ENCODE measurements around the gene CREB1. TPM values are rescaled to one million over a fixed set of nuclear protein-coding genes. Genes with fewer than 3 reads are reported as not detected.

Gene CREB1
- total RNA-seq (41.4 TPM), polyA plus RNA-seq (ENCODE audit: insufficient read depth in 1 of 8, insufficient read length in 8 of 8, low replicate concordance in 1 of 8) (10 to 100 TPM; 16.6 to 38.0 (median 30.3) TPM)
- long read RNA-seq, donor 1, full-length matches to known transcripts: 2 of 2 reads
- long read RNA-seq, donor 1, partial matches to known transcripts: 0 of 2 reads
- long read RNA-seq, donor 1, other reads (novel, unspliced or antisense): 0 of 2 reads
- long read RNA-seq, donor 2, full-length matches to known transcripts: 1 of 1 reads
- long read RNA-seq, donor 2, partial matches to known transcripts: 0 of 1 reads
- long read RNA-seq, donor 2, other reads (novel, unspliced or antisense): 0 of 1 reads
- long read RNA-seq, donor 3, full-length matches to known transcripts: 7 of 7 reads
- long read RNA-seq, donor 3, partial matches to known transcripts: 0 of 7 reads
- long read RNA-seq, donor 3, other reads (novel, unspliced or antisense): 0 of 7 reads
- long read RNA-seq, donor 4, full-length matches to known transcripts: 5 of 5 reads
- long read RNA-seq, donor 4, partial matches to known transcripts: 0 of 5 reads
- long read RNA-seq, donor 4, other reads (novel, unspliced or antisense): 0 of 5 reads
- long read RNA-seq, donor 5, full-length matches to known transcripts: 15 of 15 reads
- long read RNA-seq, donor 5, partial matches to known transcripts: 0 of 15 reads
- long read RNA-seq, donor 5, other reads (novel, unspliced or antisense): 0 of 15 reads
- long read RNA-seq, donor 6, full-length matches to known transcripts: 10 of 15 reads
- long read RNA-seq, donor 6, partial matches to known transcripts: 5 of 15 reads
- long read RNA-seq, donor 6, other reads (novel, unspliced or antisense): 0 of 15 reads
- long read RNA-seq, donor 7, full-length matches to known transcripts: 7 of 18 reads
- long read RNA-seq, donor 7, partial matches to known transcripts: 11 of 18 reads
- long read RNA-seq, donor 7, other reads (novel, unspliced or antisense): 0 of 18 reads
- long read RNA-seq, donor 8, full-length matches to known transcripts: 1 of 1 reads
- long read RNA-seq, donor 8, partial matches to known transcripts: 0 of 1 reads
- long read RNA-seq, donor 8, other reads (novel, unspliced or antisense): 0 of 1 reads
- long read RNA-seq, donor 9, full-length matches to known transcripts: 4 of 4 reads
- long read RNA-seq, donor 9, partial matches to known transcripts: 0 of 4 reads
- long read RNA-seq, donor 9, other reads (novel, unspliced or antisense): 0 of 4 reads
- long read RNA-seq, donor 10, full-length matches to known transcripts: 5 of 15 reads
- long read RNA-seq, donor 10, partial matches to known transcripts: 10 of 15 reads
- long read RNA-seq, donor 10, other reads (novel, unspliced or antisense): 0 of 15 reads
- long read RNA-seq, donor 11, full-length matches to known transcripts: 7 of 7 reads
- long read RNA-seq, donor 11, partial matches to known transcripts: 0 of 7 reads
- long read RNA-seq, donor 11, other reads (novel, unspliced or antisense): 0 of 7 reads

DNA sequence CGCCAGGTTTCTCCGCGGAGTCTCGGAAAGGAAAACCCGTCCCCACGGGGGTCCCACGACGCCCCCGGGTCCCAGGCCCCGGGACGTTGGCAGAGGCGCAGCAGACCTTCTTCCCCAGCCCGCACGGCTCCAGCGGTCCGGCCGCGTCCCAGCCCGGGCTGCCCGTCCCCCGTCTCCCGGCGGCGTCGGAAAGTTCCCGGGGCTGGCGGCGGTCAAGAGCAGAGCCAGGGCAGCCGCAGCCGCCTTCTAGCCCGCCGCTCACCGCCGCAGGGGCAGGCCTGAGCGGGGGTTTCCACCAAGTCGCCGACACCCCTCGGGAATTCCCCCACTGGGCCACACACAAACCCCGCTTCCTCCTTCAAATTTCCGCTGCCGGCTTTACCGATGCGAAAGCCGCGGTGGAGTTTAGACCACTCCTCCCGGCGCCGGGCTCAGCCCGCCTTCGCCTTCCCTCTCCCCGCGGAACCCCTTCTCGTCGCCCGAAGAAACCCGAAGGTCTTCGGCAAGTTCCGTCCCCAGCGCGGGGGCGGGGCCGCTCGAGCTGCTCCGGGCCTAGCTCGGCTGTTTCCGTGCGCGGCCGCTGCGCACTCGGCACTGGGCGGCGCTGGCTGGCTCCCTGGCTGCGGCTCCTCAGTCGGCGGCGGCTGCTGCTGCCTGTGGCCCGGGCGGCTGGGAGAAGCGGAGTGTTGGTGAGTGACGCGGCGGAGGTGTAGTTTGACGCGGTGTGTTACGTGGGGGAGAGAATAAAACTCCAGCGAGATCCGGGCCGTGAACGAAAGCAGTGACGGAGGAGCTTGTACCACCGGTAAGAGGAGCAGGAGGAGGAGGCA, at the start of gene CREB1:
Gene CREB1, plus strand, starts transcription at position 633 of the 830 bp plus-strand sequence. CDS start 25,674 bp downstream, outside the sequence.
- H3K27me3 ChIP-seq (ENCODE audit: control insufficient read depth, insufficient read depth, low read length): no peaks in the 10 kb centered on the region
- WGBS (ENCODE audit: insufficient coverage): under 1% methylated on average over 91 of the region's 92 CpGs
- peak within 1 kb of the TSS; percentile 90 for H3K4me3 ChIP-seq (ENCODE audit: low read length)
- DNase-seq: peak; percentile 99
- H3K27ac ChIP-seq (ENCODE audit: low read length): peak within 1 kb of the TSS; percentile 99
- H3K4me1 ChIP-seq (ENCODE audit: control insufficient read depth, insufficient read depth, low read length): peaks cover 9% of the 10 kb centered on the region
- H3K9me3 ChIP-seq (replicated peaks; ENCODE audit: control insufficient read depth, low read depth, low read length): no peaks in the 10 kb centered on the region
- no peaks in the 10 kb centered on the region for H3K36me3 ChIP-seq (ENCODE audit: control insufficient read depth, insufficient read depth, low read length)

DNA sequence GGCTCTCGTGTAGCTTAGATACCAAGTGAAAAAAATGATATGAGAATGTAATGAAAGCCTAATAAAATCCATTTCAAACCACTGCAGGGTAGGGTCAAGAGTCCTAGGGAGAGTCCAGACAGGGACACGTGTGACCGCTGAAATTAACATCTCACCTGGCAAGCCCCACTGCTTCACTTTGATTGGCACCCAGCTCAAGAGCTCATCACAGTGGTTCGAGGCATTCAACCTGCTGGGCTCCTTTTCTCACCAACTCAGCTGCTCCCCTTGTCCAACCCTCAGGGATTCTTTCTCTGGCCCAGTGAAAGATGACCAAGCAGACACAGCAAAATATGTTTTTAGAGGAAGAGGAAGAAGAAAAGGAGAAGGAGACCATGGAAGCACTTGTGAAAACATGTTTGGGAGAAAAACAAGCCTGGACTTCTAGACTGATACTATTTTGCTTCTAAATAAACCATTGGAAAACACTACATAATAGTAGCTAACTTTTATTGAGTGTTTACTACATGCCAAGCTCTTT, 49.2 kb upstream of the CREB1 start:
- Histone ChIP-seq H3K27ac (ENCODE audit: low read length) (no peak overlapping the region), H3K9me3 (replicated peaks; ENCODE audit: control insufficient read depth, low read depth, low read length) (no peaks in the 10 kb centered on the region), H3K4me1 (ENCODE audit: control insufficient read depth, insufficient read depth, low read length) (no peaks in the 10 kb centered on the region), H3K36me3 (ENCODE audit: control insufficient read depth, insufficient read depth, low read length) (no peaks in the 10 kb centered on the region), H3K27me3 (ENCODE audit: control insufficient read depth, insufficient read depth, low read length) (no peaks in the 10 kb centered on the region), H3K4me3 (ENCODE audit: low read length) (no peak overlapping the region)
- DNase-seq: peak; percentile 39
- 64% methylated on average over 2 of the region's 4 CpGs for WGBS (ENCODE audit: insufficient coverage)

DNA sequence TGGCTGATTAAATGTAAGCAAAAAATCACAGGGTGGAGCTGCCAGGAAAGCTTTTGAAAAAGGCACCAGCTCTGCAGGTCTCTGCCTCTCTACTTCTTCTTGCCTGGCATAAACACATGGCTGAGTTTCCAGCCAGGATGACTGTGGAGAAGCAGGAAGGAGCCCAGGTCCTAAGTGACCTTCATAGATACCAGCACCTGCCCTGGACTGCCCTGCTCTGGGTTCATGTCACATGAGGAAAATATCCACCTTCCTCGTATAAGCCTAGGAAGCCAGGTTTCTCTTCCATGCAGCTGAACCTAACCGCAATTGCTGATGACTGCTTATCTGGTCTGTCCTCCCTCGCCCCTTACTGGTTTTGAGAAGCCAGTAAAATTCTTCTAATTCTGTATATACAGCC, 47.8 kb upstream of the CREB1 start:
- H3K9me3 ChIP-seq (replicated peaks; ENCODE audit: control insufficient read depth, low read depth, low read length): no peaks in the 10 kb centered on the region
- no peaks in the 10 kb centered on the region for H3K4me1 ChIP-seq (ENCODE audit: control insufficient read depth, insufficient read depth, low read length)
- no peaks in the 10 kb centered on the region for H3K36me3 ChIP-seq (ENCODE audit: control insufficient read depth, insufficient read depth, low read length)
- H3K27ac ChIP-seq (ENCODE audit: low read length): no peak overlapping the region
- no peak for DNase-seq
- no peak overlapping the region for H3K4me3 ChIP-seq (ENCODE audit: low read length)
- WGBS (ENCODE audit: insufficient coverage): 75% methylated on average over 1 of the region's 3 CpGs
- H3K27me3 ChIP-seq (ENCODE audit: control insufficient read depth, insufficient read depth, low read length): no peaks in the 10 kb centered on the region

DNA sequence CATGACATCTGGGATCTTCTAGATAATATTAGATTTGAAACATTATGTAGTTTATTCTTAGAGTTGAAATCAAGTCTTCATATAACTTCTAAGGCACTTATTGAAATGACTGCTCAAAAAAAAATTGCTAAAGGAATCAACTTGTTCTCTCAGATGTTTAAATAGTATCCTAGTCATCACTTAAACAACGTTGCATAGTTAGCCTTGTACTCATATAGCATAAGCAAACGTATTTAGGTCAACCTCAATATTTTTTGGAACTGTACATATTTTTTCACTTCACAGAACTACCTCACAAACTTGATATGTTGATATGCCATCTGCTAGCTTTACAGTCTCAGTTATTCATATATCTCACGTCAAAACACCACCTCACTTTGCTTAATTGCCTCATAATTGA, 47.1 kb upstream of the CREB1 start:
- Histone ChIP-seq H3K9me3 (replicated peaks; ENCODE audit: control insufficient read depth, low read depth, low read length) (no peaks in the 10 kb centered on the region), H3K4me3 (ENCODE audit: low read length) (no peak overlapping the region), H3K4me1 (ENCODE audit: control insufficient read depth, insufficient read depth, low read length) (no peaks in the 10 kb centered on the region), H3K27ac (ENCODE audit: low read length) (no peak overlapping the region), H3K27me3 (ENCODE audit: control insufficient read depth, insufficient read depth, low read length) (no peaks in the 10 kb centered on the region), H3K36me3 (ENCODE audit: control insufficient read depth, insufficient read depth, low read length) (no peaks in the 10 kb centered on the region)
- DNase-seq: no peak
- WGBS (ENCODE audit: insufficient coverage): no CpG with 5 or more reads among the region's 3 CpGs

DNA sequence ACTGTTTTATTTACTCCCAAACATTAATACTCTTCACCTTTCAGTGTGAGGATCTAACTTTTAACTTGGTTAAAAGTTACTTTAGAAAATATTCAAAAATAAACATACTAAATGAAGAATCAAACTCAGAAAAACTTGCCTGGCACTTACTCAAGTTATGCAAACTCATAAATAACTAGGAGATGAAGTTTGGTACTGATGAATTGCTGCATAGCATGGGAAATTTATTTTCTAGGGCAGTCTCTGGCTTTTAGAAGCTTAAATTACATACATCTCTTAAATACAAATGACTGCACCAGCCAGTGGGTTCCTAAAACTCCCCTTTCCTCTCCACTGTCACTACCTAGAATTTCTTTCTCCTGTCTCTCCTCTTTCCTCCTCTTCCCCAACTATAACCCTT, 46.7 kb upstream of the CREB1 start:
- Histone ChIP-seq H3K27ac (ENCODE audit: low read length) (no peak overlapping the region), H3K36me3 (ENCODE audit: control insufficient read depth, insufficient read depth, low read length) (no peaks in the 10 kb centered on the region), H3K4me3 (ENCODE audit: low read length) (no peak overlapping the region), H3K9me3 (replicated peaks; ENCODE audit: control insufficient read depth, low read depth, low read length) (no peaks in the 10 kb centered on the region), H3K27me3 (ENCODE audit: control insufficient read depth, insufficient read depth, low read length) (no peaks in the 10 kb centered on the region), H3K4me1 (ENCODE audit: control insufficient read depth, insufficient read depth, low read length) (no peaks in the 10 kb centered on the region)
- DNase-seq: no peak

DNA sequence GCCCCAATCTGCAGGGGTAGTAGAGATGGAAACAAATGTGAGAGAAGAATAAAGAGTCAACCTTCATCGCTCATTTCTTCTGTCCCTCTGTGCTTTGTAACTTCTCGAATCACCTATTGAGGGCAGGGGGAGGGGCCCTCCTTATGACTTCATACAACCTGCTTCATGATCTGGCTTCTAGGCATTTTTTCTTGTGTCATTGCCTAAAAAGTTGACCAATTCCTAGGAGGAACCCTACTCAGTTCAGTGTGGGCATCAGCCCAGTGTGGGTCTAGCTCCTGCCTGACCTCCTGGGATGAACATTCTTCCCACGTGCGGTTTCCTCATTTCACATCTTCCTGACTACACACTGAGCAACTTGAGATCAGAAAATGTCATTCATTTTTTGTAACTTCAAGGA, 46.3 kb upstream of the CREB1 start:
- Histone ChIP-seq H3K27me3 (ENCODE audit: control insufficient read depth, insufficient read depth, low read length) (no peaks in the 10 kb centered on the region), H3K9me3 (replicated peaks; ENCODE audit: control insufficient read depth, low read depth, low read length) (no peaks in the 10 kb centered on the region), H3K4me3 (ENCODE audit: low read length) (no peak overlapping the region), H3K4me1 (ENCODE audit: control insufficient read depth, insufficient read depth, low read length) (no peaks in the 10 kb centered on the region), H3K27ac (ENCODE audit: low read length) (no peak overlapping the region), H3K36me3 (ENCODE audit: control insufficient read depth, insufficient read depth, low read length) (no peaks in the 10 kb centered on the region)
- DNase-seq: no peak
- WGBS (ENCODE audit: insufficient coverage): no CpG with 5 or more reads among the region's 4 CpGs

DNA sequence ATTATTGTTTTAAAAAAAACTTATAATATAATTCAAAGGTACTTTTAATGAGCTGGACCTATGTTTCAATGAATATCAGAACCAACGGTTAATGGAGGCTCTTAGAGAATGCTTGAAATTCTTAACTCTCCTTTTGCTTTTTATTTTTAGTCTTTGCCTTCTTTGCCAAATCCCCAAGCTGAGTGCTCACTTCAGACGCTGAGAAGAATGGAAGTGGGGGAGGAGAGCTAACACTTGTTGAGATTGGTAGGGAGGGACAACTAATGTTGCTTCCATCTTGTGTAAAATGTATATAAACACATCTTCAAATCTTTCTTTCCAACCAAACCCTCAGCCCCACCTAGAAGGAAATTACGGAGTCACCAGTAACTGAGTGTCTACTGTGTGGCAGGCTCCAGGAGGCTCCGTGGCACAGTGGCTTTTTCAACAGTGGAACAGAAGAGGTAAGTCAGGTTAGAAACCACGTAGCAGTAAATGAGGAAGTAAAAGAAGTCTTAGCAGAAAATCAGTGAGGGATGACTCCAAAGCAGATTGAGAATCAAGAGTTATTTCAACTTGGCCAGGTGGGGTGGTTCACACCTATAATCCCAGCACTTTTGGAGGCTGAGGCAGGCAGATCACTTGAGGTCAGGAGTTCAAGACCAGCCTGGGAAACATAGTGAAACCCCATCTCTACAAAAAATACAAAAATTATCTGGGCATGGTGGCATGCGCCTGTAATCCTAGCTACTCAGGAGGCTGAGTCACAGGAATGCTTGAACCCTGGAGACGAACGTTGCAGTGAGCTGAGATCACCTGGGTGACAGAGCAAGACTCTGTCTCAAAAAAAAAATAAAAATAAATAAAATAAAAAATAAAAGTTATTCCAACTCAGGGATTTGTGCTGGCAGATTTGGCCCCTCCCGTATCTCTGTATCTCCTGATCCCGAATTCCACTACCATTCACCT, 45.0 kb upstream of the CREB1 start:
- WGBS (ENCODE audit: insufficient coverage): 59% methylated on average over 3 of the region's 10 CpGs
- no peak for DNase-seq
- Histone ChIP-seq H3K4me3 (ENCODE audit: low read length) (no peak overlapping the region), H3K36me3 (ENCODE audit: control insufficient read depth, insufficient read depth, low read length) (no peaks in the 10 kb centered on the region), H3K9me3 (replicated peaks; ENCODE audit: control insufficient read depth, low read depth, low read length) (no peaks in the 10 kb centered on the region), H3K27me3 (ENCODE audit: control insufficient read depth, insufficient read depth, low read length) (no peaks in the 10 kb centered on the region), H3K4me1 (ENCODE audit: control insufficient read depth, insufficient read depth, low read length) (no peaks in the 10 kb centered on the region), H3K27ac (ENCODE audit: low read length) (no peak overlapping the region)

DNA sequence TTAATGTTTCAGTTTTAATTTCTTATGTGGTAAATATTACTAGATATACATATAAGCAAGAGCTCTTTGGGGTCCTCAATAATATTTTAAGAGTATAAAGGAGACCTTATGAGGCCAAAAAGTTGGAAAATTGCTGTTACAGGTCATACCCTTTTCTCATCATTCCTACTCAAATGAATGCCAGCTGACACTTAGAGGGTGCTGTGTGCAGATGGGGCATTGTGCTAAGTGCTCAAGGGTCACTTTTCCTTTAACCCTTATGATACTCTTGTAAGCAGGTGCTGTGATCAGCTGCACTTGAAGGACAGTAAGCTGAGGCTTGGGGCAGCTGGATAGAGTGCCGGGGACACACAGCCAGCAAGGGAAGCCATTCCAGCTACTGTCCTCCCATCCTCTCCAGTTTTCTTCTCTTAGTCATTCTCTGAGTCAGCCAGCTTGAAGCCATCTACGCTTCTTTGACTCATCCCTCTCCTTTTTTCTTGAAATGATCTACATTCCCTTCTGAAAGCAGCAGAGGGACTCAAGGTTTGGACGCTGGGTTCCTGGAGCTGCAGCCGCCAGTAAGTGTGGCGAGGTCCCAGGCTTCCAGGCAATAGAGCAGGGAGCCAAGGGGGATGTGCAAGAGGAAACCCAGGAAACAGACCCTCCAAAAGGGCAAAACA, 42.0 kb upstream of the CREB1 start:
- DNase-seq: no peak

More for the DNA sequence above, 42.0 kb upstream of the CREB1 start:
- Histone ChIP-seq H3K4me3 (ENCODE audit: low read length) (no peak overlapping the region), H3K36me3 (ENCODE audit: control insufficient read depth, insufficient read depth, low read length) (no peaks in the 10 kb centered on the region), H3K9me3 (replicated peaks; ENCODE audit: control insufficient read depth, low read depth, low read length) (no peaks in the 10 kb centered on the region), H3K27ac (ENCODE audit: low read length) (no peak overlapping the region), H3K4me1 (ENCODE audit: control insufficient read depth, insufficient read depth, low read length) (no peaks in the 10 kb centered on the region), H3K27me3 (ENCODE audit: control insufficient read depth, insufficient read depth, low read length) (no peaks in the 10 kb centered on the region)
- 69% methylated on average over 5 of the region's 5 CpGs for WGBS (ENCODE audit: insufficient coverage)

Data from muscle of leg (tissue), 16 donors.